HS-27A (cell line): Measurements from ENCODE around the gene TAGLN2.

Experiments
- DNase-seq: peaks from one replicate; pipeline ENCODE4 v3.0.0-alpha.2; 2012; ENCODE audit warnings: low read depth, missing footprints

The TAGLN2 gene

GRCh38 chr1:159935305-159935704 lies 10.0 kb upstream of the TAGLN2 start:
- DNase-seq: no peak

- no peak for DNase-seq
Measured at GRCh38 chr1:159934136-159935039, 9.1 kb upstream of the TAGLN2 start.

GRCh38 chr1:159933347-159933746 lies 8.0 kb upstream of the TAGLN2 start:
- DNase-seq: no peak

- DNase-seq: no peak
Measured at GRCh38 chr1:159932296-159933285, 7.3 kb upstream of the TAGLN2 start.

- no peak for DNase-seq
Measured at GRCh38 chr1:159931795-159932173, 6.5 kb upstream of the TAGLN2 start.

GRCh38 chr1:159931101-159931794 lies 5.9 kb upstream of the TAGLN2 start:
- DNase-seq: no peak

- no peak for DNase-seq
Measured at GRCh38 chr1:159930634-159931033, 5.3 kb upstream of the TAGLN2 start.

- DNase-seq: no peak
Measured at GRCh38 chr1:159930216-159930615, 4.9 kb upstream of the TAGLN2 start.

GRCh38 chr1:159929155-159930051 lies 4.1 kb upstream of the TAGLN2 start:
- DNase-seq: no peak

GRCh38 chr1:159928491-159929050 lies 3.3 kb upstream of the TAGLN2 start:
- DNase-seq: no peak

GRCh38 chr1:159927849-159928431 lies 2.6 kb upstream of the TAGLN2 start:
- no peak for DNase-seq

- no peak for DNase-seq
Measured at GRCh38 chr1:159927211-159927848, 2.0 kb upstream of the TAGLN2 start.

- no peak for DNase-seq
Measured at GRCh38 chr1:159925719-159926078, 392 bp upstream of the TAGLN2 start.

GRCh38 chr1:159924025-159924790 lies 1.1 kb downstream of the TAGLN2 start:
- DNase-seq: peak; percentile 64

- DNase-seq: peak; percentile 68
Measured at GRCh38 chr1:159923203-159924024, 1.9 kb downstream of the TAGLN2 start.

GRCh38 chr1:159922511-159923202 lies 2.6 kb downstream of the TAGLN2 start:
- no peak for DNase-seq

GRCh38 chr1:159921700-159922504 lies 3.4 kb downstream of the TAGLN2 start:
- DNase-seq: no peak
